PC-9 (cell line): ENCODE data around the gene ARL2BP. TPM values are rescaled to one million over a fixed set of nuclear protein-coding genes. Genes with fewer than 3 reads are reported as not detected.

ENCODE experiments used
- BruUV-seq: library from RNA; stranded (reverse); fragments of 400-500 nt; replicated peaks from 2 replicates; lab custom pipeline; 2021; lab: Mats Ljungman, UMichigan
- CTCF ChIA-PET: fragments of 300-600 bp; sonication (Branson Sonifier 250); formaldehyde crosslinking; loops from one replicate; lab custom pipeline; 2022; ENCODE audit warnings: antibody characterized with exemption; lab: Charles Lee
- POLR2A ChIA-PET: fragments of 300-600 bp; sonication (Branson Sonifier 250); formaldehyde crosslinking; loops from one replicate; lab custom pipeline; 2022; ENCODE audit warnings: antibody characterized with exemption; ENCODE audit not compliant: unreplicated experiment; lab: Charles Lee
- DNase-seq, 2 experiments: peaks; one replicate each; pipeline versions ENCODE4 v3.0.0 to v3.0.0-alpha.2; 2015 to 2022; ENCODE audit warnings: mixed read lengths in 1 of 2
- H2AFZ ChIP-seq: fragments of 200-600 bp; sonication (generic); 2 replicates; pipeline ENCODE4 v1.8.1; 2017; ENCODE audit warnings: antibody characterized with exemption
- H3F3A ChIP-seq: fragments of 200-600 bp; sonication (generic); 2 replicates; pipeline ENCODE4 v1.8.1; 2017; ENCODE audit warnings: antibody characterized with exemption, mild to moderate bottlenecking, low read depth; ENCODE audit not compliant: insufficient read depth
- H3K27ac ChIP-seq: fragments of 200-600 bp; sonication (generic); 2 replicates; pipeline ENCODE4 v1.6.1; 2016; ENCODE audit warnings: mixed run types
- H3K27me3 ChIP-seq: fragments of 200-600 bp; sonication (generic); 2 replicates; pipeline ENCODE4 v1.6.1; 2016; ENCODE audit warnings: low read depth, mixed run types; ENCODE audit not compliant: insufficient read depth
- H3K36me3 ChIP-seq: fragments of 200-600 bp; sonication (generic); 2 replicates; pipeline ENCODE4 v1.6.1; 2016; ENCODE audit warnings: low read depth, mixed run types
- H3K4me1 ChIP-seq: fragments of 200-600 bp; sonication (generic); replicated peaks from 2 replicates; pipeline ENCODE4 v1.6.1; 2016; ENCODE audit warnings: mixed run types; ENCODE audit not compliant: insufficient read depth
- H3K4me2 ChIP-seq: fragments of 200-600 bp; sonication (generic); 2 replicates; pipeline ENCODE4 v1.6.1; 2017; ENCODE audit warnings: mixed run types
- H3K4me3 ChIP-seq: fragments of 200-600 bp; sonication (generic); 2 replicates; pipeline ENCODE4 v1.6.1; 2016; ENCODE audit warnings: mixed run types
- H3K79me2 ChIP-seq: fragments of 200-600 bp; sonication (generic); 2 replicates; pipeline ENCODE4 v1.6.1; 2017; ENCODE audit warnings: low read depth, mixed run types
- H3K9me2 ChIP-seq: fragments of 200-600 bp; sonication (generic); 2 replicates; pipeline ENCODE4 v1.8.1; 2017; ENCODE audit warnings: mild to moderate bottlenecking; ENCODE audit not compliant: insufficient read depth
- H3K9me3 ChIP-seq: fragments of 200-600 bp; sonication (generic); 2 replicates; pipeline ENCODE4 v1.8.1; 2016; ENCODE audit warnings: low read depth; ENCODE audit not compliant: insufficient read depth
- H4K20me1 ChIP-seq: fragments of 200-600 bp; sonication (generic); 2 replicates; pipeline ENCODE4 v1.8.1; 2017; ENCODE audit not compliant: insufficient read depth
- CTCF ChIP-seq: fragments of 200-600 bp; sonication (generic); conservative IDR thresholded peaks from 2 replicates; pipeline ENCODE4 v1.6.1; 2017; ENCODE audit warnings: mixed run types, antibody characterized with exemption, mild to moderate bottlenecking, moderate library complexity
- EZH2 ChIP-seq: fragments of 200-600 bp; sonication (generic); IDR thresholded peaks from 2 replicates; pipeline ENCODE4 v1.8.0; 2017; ENCODE audit warnings: antibody characterized with exemption, low read depth
- intact Hi-C: fragments of 100-400 bp; cut with micrococcal nuclease; formaldehyde crosslinking; loops from one replicate; pipeline ENCODE4 v1.10.0; 2022; ENCODE audit not compliant: unreplicated experiment
- total RNA-seq: library from RNA; stranded (reverse); gene quantifications from 2 replicates; pipeline ENCODE4 v1.2.3, GENCODE V29; 2021

Gene ARL2BP
- total RNA-seq, 1 experiment from 2014 or later = 23.6 TPM

GRCh38 chr16:57283214-57283958 lies 38.3 kb downstream of the ARL2BP start:
- peaks cover 49% of the 10 kb centered on the region for H3F3A ChIP-seq
- H3K79me2 ChIP-seq = no peaks in the 10 kb centered on the region
- intact Hi-C loops = no loop called here
- H3K4me1 ChIP-seq = peaks cover 35% of the 10 kb centered on the region
- BruUV-seq = no TSS peak
- CTCF ChIA-PET = no interaction called here
- H3K4me2 ChIP-seq = 0 out of 2 replicates have a peak overlapping the region, but pooled peaks have one; percentile 84
- POLR2A ChIA-PET = no interaction called here
- H3K9me2 ChIP-seq = no peaks in the 10 kb centered on the region
- no peak overlapping the region for H2AFZ ChIP-seq
- H3K4me3 ChIP-seq = no peak overlapping the region
- H3K27ac ChIP-seq = no peak overlapping the region
- peak in 1 of 2 experiments; percentile 28 for DNase-seq
- H3K36me3 ChIP-seq = no peaks in the 10 kb centered on the region
- TF ChIP-seq CTCF (no peak), EZH2 (no peak)
- no peaks in the 10 kb centered on the region for H3K27me3 ChIP-seq
- H4K20me1 ChIP-seq = no peaks in the 10 kb centered on the region
- H3K9me3 ChIP-seq = no peaks in the 10 kb centered on the region

- Histone ChIP-seq H3K4me2 (peak overlapping the region; percentile 84; the same call in 1 of the 2 replicates), H3K27me3 (no peaks in the 10 kb centered on the region), H3K79me2 (no peaks in the 10 kb centered on the region), H3K36me3 (no peaks in the 10 kb centered on the region), H3K9me2 (no peaks in the 10 kb centered on the region), H3K4me1 (peaks cover 30% of the 10 kb centered on the region), H3K27ac (no peak overlapping the region), H2AFZ (no peak overlapping the region), H4K20me1 (no peaks in the 10 kb centered on the region), H3F3A (peaks cover 44% of the 10 kb centered on the region), H3K4me3 (peak overlapping the region; percentile 68; the same call in 1 of the 2 replicates), H3K9me3 (no peaks in the 10 kb centered on the region)
- intact Hi-C loops = no loop called here
- BruUV-seq = no TSS peak
- no peak for DNase-seq
- POLR2A ChIA-PET = no interaction called here
- CTCF ChIA-PET = no interaction called here
- TF ChIP-seq EZH2 (no peak), CTCF (no peak)
Observed at GRCh38 chr16:57283959-57284208, 38.8 kb downstream of the ARL2BP start.

GRCh38 chr16:57284209-57284951 lies 39.3 kb downstream of the ARL2BP start, which contains the start of gene PLLP:
TSS of gene PLLP (minus strand) at chr16:57284672. CDS start at chr16:57284540, 132 bp downstream.
- CTCF ChIA-PET = no interaction called here
- BruUV-seq = no TSS peak
- TF ChIP-seq CTCF (no peak), EZH2 (no peak)
- Histone ChIP-seq H3K4me1 (peaks cover 26% of the 10 kb centered on the region), H2AFZ (peak within 1 kb of the TSS; percentile 86), H3K9me3 (no peaks in the 10 kb centered on the region), H3K27ac (no peak within 1 kb of the TSS), H3K4me2 (peak within 1 kb of the TSS; percentile 84), H3K9me2 (no peaks in the 10 kb centered on the region), H3K27me3 (no peaks in the 10 kb centered on the region), H3K36me3 (no peaks in the 10 kb centered on the region), H3K4me3 (peak within 1 kb of the TSS; percentile 68), H4K20me1 (no peaks in the 10 kb centered on the region), H3F3A (peaks cover 39% of the 10 kb centered on the region), H3K79me2 (no peaks in the 10 kb centered on the region)
- intact Hi-C loops = no loop called here
- peak in 1 of 2 experiments; percentile 54 for DNase-seq
- POLR2A ChIA-PET = interaction anchor here (0.6 kb wide), 2 partner anchors 69 to 954 kb away, joined by 4 to 8 read pairs; no protein-coding TSS in a partner anchor
